Measurements from ENCODE around the gene DUSP22. TPM values are rescaled to one million over a fixed set of nuclear protein-coding genes. Genes with fewer than 3 reads are reported as not detected.

The DUSP22 gene
- total RNA-seq, 1 experiment from 2014 or later: 25.0 TPM

DNA sequence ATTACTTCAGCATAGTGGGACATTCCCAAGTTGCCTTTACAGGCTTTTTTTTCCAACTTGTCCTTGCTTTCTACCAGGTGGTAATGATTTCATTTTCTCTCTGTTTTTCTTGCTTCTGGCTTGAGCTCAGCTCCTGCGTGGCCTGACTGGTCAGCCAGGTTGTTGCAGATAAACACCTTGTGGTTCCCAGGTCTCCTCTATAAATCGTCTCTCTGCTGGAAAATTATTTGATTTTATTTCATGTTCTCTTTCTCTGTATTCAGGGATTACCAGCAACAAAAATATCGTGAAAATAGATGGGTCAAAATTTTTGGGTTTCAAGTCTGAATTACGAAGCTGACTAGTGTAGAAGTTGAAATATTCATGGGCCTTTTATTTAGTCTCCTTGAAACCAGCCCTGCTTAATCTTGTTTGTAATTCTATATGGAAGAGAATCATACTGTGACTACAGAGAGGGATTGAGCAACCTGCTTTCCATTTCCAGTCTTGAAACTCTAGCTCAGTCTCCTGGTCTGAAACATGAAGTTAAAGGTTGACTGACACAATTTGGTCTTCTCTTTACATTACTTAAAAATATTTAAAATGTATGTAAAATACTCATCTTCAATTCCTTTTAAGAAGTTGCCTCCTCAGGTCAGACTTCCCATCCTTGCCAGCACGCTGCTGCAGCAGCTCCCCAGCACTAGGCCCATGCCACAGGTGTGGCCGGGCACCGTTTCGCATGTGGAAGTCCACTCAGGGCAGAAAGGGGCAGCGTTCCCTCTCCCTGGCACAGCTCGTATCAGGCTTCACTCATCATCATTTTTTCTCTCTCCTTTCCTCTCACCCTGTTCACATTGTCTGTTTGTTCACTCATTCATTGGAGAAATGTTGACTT, 7.1 kb downstream of the DUSP22 start:
- H3K4me1 ChIP-seq (ENCODE audit: insufficient read depth, low read length): no peaks in the 10 kb centered on the region

More for the DNA sequence above, 7.1 kb downstream of the DUSP22 start:
- H2BK12ac ChIP-seq (ENCODE audit: insufficient read length, low read depth, low read length): no peak overlapping the region
- H2BK15ac ChIP-seq (ENCODE audit: low read depth, low read length): no peak overlapping the region
- H3K79me1 ChIP-seq (ENCODE audit: insufficient read depth, low read depth, low read length, poor library complexity, severe bottlenecking): no peaks in the 10 kb centered on the region
- no peak overlapping the region for H3K23ac ChIP-seq (ENCODE audit: insufficient read length, low read depth, low read length)
- no peak overlapping the region for H3T11ph ChIP-seq (ENCODE audit: low read length)
- Mint-ChIP-seq H3K4me3 (no peak overlapping the region), H3K27me3 (ENCODE audit: low read depth) (peaks cover 4% of the 10 kb centered on the region), H3K27ac (no peak overlapping the region), H3K36me3 (ENCODE audit: insufficient read depth in 1 of 3, low read depth in 3 of 3) (peaks cover 5 to 9% (median 6%) of the 10 kb centered on the region in 3 experiments), H3K9me3 (peaks cover 18 to 29% of the 10 kb centered on the region in 2 experiments), H3K4me1 (peaks cover 19 to 20% of the 10 kb centered on the region in 2 experiments)
- no peak overlapping the region for H3K4ac ChIP-seq (ENCODE audit: low read depth, low read length)
- H2BK5ac ChIP-seq (ENCODE audit: insufficient read length, low read length): no peak overlapping the region
- H2AK5ac ChIP-seq (ENCODE audit: insufficient read length, low read length): no peak overlapping the region
- TF ChIP-seq, protein P1, sequence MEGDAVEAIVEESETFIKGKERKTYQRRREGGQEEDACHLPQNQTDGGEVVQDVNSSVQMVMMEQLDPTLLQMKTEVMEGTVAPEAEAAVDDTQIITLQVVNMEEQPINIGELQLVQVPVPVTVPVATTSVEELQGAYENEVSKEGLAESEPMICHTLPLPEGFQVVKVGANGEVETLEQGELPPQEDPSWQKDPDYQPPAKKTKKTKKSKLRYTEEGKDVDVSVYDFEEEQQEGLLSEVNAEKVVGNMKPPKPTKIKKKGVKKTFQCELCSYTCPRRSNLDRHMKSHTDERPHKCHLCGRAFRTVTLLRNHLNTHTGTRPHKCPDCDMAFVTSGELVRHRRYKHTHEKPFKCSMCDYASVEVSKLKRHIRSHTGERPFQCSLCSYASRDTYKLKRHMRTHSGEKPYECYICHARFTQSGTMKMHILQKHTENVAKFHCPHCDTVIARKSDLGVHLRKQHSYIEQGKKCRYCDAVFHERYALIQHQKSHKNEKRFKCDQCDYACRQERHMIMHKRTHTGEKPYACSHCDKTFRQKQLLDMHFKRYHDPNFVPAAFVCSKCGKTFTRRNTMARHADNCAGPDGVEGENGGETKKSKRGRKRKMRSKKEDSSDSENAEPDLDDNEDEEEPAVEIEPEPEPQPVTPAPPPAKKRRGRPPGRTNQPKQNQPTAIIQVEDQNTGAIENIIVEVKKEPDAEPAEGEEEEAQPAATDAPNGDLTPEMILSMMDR (conservative IDR thresholded peaks at IDR 0.05): no peak
- no peak overlapping the region for H3K14ac ChIP-seq (ENCODE audit: insufficient read depth, low read length)
- no peak overlapping the region for H2BK20ac ChIP-seq (ENCODE audit: low read depth, low read length, poor library complexity, severe bottlenecking)
- H4K5ac ChIP-seq (ENCODE audit: insufficient read length, low read depth, low read length): no peak overlapping the region
- no peaks in the 10 kb centered on the region for H3K79me2 ChIP-seq (ENCODE audit: insufficient read depth, low read length)
- no peak overlapping the region for H4K91ac ChIP-seq (ENCODE audit: insufficient read length, low read depth, low read length)
- H4K20me1 ChIP-seq (ENCODE audit: control insufficient read depth, insufficient read depth, insufficient read length): no peaks in the 10 kb centered on the region
- H2BK120ac ChIP-seq (ENCODE audit: low read depth, low read length, poor library complexity, severe bottlenecking): no peak overlapping the region
- H3K23me2 ChIP-seq (ENCODE audit: insufficient read length, low read depth, low read length, poor library complexity, severe bottlenecking): no peaks in the 10 kb centered on the region
- H3K9ac ChIP-seq (ENCODE audit: extremely low read depth, insufficient read length, low read length): no peak overlapping the region
- WGBS (ENCODE audit: extremely low coverage, insufficient read length, low lambda C conversion rate): no CpG with 5 or more reads among the region's 10 CpGs
- peaks cover 79% of the 10 kb centered on the region for H3K9me3 ChIP-seq (ENCODE audit: control insufficient read depth, low read depth, low read length)
- no peak overlapping the region for H3K18ac ChIP-seq (ENCODE audit: insufficient read length, low read depth, low read length)
- no peaks in the 10 kb centered on the region for H3K27me3 ChIP-seq (ENCODE audit: insufficient read depth, low read length)
- no peak for DNase-seq
- no peak overlapping the region for H2AFZ ChIP-seq (ENCODE audit: low read length)
- H3K4me2 ChIP-seq (ENCODE audit: insufficient read depth, insufficient read length, low read length): no peak overlapping the region
- H4K8ac ChIP-seq (replicated peaks; ENCODE audit: insufficient read length, low read depth, low read length): no peak overlapping the region
- no peak overlapping the region for H3K56ac ChIP-seq (ENCODE audit: insufficient read length, low read depth, low read length)
- H3K27ac ChIP-seq (ENCODE audit: insufficient read length, low read depth, low read length): no peak overlapping the region

Measured in H9 (cell line).